Stimulated activated CD8-positive, alpha-beta memory T cell treated with anti-CD3 and anti-CD28 coated beads, Interleukin-4, amount 100 ng/mL, for 1 hour (primary cell): ENCODE data around the gene ALDH1A2.
"Not testable (repeated sequence)": the region's sequence is repeated elsewhere in the genome, so short reads cannot be mapped to it uniquely, and the experiment has no call there.

ENCODE experiments used
- DNase-seq, 2 donors: peaks; one replicate each; pipeline ENCODE4 v3.0.0-alpha.2; 2020; ENCODE audit warnings: low read depth in 2 of 2, low spot score in 1 of 2

ALDH1A2 gene

DNA sequence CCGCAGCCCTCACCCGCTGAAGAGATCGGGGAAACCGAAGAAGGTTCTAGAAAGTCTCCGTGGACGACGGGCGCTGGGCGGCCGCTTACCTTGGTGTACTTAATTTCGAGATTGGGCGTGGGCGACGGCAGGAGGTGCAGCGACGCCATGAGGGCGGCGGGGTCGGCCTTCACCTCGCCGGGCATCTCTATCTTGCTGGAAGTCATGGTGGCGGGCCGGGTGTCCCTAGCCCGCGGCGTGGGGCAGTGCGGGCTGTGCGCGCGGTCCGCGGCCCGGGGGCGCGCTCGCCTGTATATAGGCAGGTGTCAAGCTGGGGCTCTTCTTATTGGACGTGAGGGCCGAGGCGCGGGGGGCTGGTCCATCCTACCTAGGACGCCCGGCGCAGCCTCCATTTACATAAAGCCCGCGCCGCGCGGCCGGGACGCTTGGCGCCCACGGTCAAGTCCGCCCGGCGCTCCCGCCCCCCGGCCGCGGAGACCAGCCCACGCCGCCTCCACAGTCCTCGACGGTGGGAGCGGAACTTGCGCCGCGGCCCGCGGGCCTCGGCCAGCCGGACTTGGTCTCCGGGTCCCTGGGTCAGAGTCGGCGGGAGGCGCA lies at the start of gene ALDH1A2:
ALDH1A2 (minus strand) TSS at position 267 of the 597 bp plus-strand sequence; CDS start at position 206, 61 bp downstream.
- no peak for DNase-seq

GRCh38 chr15:58114812-58115211 lies 49.3 kb upstream of the ALDH1A2 start:
- no peak for DNase-seq

DNA sequence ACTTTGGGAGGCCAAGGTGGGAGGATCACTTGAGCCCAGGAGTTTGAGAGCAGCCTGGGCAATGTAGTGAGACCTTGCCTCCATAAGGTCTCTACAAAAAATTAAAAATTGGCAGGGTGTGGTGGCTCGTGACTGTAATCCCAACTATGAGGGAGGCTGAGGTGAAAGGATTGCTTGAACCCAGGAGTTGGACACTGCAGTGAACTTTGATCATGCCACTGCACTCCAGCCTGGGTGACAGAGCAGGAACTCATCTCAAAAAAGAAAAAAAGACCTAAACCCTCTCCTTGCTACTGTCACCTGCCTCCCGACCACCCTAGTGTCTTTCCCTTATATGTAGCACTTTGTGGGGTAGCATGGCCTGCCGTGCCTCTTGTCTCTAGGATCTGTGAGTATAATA lies 48.9 kb upstream of the ALDH1A2 start:
- no peak for DNase-seq

- DNase-seq = not testable (repeated sequence)
Measured at GRCh38 chr15:58113358-58113757, 47.8 kb upstream of the ALDH1A2 start.

DNA sequence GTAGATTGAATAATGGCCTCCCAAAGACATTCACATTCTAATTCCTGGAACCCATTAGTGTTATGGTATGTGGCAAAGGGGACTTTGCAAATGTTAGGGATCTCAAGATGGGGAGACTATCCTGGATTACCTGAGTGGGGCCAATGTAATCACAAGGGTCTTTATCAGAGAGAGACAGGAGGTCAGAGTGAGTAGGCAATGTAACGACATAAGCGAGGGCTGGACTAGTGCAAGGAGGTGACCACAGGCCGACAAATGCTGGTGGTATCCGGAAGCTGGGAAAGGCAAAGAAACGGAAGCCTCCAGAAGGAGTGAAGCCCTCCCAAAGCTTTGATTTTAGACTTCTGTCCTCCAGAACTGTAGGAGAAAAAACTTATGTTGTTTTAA lies 46.2 kb upstream of the ALDH1A2 start:
- no peak for DNase-seq

DNA sequence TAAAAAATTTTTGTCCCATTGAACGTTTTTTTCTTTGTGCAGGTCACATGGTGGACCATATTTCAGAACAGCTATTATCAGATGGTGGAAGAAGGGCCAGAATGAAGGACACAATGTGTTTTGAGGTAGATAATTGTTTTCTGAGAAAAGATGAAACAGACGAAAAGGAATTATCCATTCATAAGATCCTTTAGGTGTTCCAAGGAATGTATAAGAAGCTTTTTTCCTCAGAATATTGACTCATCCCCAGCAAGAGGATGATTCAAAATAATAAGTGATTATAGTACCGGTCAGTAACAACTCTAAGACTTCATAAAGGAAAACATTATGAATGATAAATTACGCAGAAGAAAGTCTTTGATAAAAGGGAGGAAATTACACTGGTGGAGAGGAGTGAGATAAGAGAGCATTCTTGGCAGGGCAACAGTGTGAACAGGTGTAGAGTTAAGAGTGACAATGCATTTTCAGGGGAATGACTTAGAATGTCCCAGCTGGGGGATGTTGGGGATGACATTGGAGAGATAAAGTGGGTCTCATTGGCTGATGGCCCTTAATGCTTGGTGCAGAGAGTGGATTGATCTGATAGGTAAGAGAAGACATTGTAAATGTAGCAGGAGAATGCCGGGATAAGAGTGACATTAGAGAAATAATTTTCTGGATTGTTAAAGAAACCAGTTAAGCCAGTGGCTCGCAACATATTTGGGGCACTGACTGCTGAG lies 45.6 kb upstream of the ALDH1A2 start:
- DNase-seq = no peak

GRCh38 chr15:58109419-58109818 lies 43.9 kb upstream of the ALDH1A2 start:
- DNase-seq = no peak

DNA sequence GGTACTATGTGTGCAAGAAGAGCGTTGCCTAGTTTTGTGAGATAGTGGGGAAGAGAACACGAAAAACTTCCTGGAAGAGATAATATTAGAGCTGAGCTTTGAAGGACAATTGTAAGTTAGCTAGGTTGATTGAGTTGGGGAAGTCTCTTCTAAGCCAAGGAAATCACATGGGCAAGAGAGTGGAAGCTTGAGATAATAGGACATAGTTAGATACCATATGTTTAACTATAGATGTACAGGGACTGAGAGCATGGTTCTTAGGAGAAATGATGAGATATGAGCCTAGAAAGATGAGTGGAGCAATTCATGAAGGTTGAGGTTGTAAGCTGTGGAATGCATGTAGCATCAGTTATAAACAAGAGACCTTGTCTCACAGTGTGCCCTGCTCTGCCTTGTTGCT lies 42.6 kb upstream of the ALDH1A2 start:
- no peak for DNase-seq

DNA sequence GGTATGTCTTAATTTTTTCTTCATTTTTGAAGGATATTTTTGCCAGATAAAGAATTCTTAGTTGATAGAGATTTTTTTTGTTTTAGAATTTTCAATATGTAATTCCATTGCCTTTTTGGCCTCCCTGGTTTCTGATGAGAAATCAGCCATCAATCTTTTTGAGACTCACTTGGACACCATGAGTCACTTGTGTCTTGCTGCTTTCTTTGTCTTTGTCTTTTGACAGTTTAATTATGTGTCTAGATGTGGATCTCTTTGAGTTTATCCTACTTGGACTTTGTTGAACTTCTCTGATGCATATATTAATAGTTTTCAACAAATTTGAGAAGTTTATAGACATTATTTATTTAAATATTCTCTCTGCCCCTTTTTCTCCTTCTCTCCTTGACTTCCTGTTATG lies 38.0 kb upstream of the ALDH1A2 start:
- DNase-seq = no peak

DNA sequence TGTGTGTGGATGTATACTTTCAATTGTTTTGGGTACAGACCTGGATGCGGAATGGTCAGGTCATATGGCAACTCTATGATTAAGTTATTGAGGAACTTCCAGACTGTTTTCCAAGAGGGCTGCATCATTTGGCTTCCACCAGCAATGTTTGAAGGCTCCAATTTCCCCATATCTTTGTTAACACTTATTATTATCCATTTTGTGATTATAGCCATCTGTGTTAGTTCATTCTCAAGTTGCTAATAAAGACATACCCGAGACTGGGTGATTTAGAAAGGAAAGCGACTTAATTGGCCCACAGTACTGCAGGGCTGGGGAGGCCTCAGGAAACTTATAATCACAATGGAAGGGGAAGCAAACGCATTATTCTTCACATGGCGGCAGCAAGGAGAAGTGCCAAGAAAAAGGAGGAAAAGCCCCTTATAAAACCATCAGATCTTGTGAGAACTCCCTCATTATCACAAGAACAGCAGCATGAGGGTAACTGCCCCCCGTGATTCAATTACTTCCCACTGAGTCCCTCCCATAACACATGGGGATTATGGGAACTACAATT lies 31.1 kb upstream of the ALDH1A2 start:
- no peak for DNase-seq

- no peak for DNase-seq
Measured at GRCh38 chr15:58095415-58095814, 29.9 kb upstream of the ALDH1A2 start.

DNA sequence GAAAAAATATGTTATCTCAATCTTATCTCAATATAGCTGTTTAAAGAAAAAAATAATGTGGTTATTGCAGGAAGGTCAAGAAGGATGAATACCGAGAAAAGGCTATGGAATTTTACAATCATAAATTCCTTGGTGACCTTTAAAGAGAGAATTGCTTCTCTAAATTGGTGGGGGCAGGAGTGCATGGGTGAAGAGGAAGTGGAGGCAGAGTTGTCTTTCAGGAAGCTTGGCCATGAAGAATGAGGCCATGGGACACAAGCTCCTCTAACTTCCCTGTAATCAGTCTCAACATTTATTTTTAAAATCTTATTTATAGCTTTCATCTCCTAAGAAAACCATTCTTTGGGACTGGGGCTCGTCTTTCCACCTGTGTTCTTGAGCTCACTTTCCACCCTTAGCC lies 22.4 kb upstream of the ALDH1A2 start:
- no peak for DNase-seq

- DNase-seq = no peak
Measured at GRCh38 chr15:58086491-58086890, 21.0 kb upstream of the ALDH1A2 start.

DNA sequence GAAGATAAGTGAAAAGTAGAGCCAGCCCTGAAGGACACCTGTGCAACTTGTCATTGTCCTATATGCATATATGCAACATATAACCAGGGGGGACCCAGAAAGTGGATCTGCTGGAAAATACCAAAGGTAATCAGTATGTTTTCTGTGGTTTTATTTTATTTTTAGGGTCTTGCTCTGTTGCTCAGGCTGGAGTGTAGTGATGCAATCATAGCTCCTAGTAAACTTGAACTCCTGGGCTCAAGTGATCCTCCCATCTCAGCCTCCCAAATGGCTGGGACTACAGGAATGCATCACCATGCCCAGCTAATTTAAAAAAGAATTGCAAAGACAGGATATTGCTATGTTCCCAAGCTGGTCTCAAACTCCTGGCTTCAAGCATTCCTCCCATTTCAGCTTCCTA lies 18.0 kb upstream of the ALDH1A2 start:
- no peak for DNase-seq

DNA sequence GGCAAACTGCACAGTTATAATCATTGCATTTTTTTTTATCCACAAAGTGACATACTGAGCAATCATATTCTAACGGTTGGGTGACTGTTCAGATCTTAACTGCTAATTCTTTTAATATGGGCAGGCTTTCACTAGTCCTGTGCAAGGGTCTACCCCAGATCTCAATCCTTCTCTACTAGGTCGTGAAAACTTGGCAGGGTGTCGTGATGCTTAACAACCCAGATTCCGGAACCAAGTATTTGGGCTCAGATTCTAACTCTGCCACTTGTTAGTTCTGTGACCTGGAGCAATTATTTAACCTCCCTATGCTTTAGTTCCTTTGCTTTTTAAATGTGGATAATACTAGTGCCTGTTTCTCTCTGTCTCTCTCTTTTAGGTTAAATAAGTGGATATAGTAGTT lies 16.4 kb upstream of the ALDH1A2 start:
- no peak for DNase-seq

DNA sequence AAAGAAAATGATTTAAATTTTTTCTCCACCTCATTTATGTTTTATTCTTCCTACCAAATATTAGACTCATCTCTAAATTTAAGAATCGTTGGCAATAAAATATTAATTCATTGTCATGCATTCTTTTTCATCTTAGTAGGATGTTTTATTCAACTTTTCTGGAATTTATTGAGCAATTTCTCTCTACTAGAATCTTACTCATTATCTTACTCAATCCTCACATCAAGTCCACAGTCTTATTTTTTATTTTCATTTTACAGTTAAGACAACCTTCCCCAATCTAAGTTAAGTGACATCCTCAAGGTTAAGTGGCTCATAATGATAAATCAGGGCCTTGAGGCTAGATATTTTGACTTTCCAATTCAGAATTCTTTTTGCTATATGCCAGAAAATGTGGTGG lies 15.9 kb upstream of the ALDH1A2 start:
- DNase-seq = no peak

- DNase-seq = not testable (repeated sequence)
Measured at GRCh38 chr15:58080959-58081358, 15.4 kb upstream of the ALDH1A2 start.

- no peak for DNase-seq
Measured at GRCh38 chr15:58080398-58080797, 14.9 kb upstream of the ALDH1A2 start.

DNA sequence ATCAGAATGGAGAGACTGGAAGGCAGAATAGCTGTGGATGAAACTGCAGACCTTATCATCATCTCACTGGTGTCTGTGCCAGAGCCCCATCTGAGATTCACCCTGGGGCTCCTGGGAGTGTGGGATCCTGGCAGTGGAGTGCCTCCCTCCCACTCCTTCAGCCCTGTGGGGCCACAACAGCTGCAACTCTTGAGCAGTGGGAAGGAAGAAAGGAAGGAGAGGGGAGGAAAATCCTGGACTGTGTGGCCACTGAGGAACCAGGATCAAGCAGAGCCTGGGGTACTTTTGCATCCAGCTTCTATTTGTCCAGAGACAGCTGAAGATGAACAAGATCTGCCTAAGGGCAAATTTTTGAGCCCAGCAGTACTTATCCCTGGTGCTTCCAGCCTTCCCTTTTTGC lies 13.1 kb upstream of the ALDH1A2 start:
- no peak for DNase-seq

DNA sequence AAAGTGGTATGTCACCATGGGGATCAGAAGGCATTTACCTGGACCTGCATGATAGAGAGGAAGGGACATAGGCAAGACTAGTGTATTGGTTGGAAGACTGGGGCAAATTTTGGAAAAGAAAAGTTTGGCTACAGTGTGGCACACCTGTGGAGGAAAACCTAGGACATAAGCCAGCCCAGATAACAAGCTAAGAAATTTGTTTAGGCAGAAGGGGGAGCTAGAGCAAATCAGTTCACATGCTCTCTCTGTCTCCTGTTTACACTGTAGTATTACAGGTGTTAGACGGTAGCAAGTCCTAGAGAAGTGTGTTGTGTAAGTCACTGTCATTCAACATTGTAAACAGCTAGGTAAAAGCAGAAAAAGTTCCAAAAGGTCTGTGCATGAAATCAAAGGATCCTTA lies 11.9 kb upstream of the ALDH1A2 start:
- DNase-seq = no peak

DNA sequence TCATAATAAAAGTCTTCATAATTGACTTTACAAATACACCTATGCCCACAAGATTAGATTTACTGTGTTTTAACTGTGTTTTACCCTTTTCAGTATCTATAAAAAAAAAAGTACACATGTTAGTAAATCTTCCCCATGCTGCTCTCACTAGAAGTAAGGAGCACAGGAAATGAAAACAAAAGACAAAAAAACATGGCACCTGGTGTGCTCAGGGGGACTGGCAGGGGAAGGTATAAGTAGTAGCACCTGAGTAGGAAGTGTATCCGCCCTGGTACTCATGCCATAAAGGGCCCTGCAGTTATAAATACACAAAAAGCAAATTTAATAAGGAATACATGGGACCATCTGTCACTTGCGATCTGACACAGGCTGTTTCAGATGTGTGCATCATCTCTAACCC lies 8.9 kb upstream of the ALDH1A2 start:
- DNase-seq = no peak

DNA sequence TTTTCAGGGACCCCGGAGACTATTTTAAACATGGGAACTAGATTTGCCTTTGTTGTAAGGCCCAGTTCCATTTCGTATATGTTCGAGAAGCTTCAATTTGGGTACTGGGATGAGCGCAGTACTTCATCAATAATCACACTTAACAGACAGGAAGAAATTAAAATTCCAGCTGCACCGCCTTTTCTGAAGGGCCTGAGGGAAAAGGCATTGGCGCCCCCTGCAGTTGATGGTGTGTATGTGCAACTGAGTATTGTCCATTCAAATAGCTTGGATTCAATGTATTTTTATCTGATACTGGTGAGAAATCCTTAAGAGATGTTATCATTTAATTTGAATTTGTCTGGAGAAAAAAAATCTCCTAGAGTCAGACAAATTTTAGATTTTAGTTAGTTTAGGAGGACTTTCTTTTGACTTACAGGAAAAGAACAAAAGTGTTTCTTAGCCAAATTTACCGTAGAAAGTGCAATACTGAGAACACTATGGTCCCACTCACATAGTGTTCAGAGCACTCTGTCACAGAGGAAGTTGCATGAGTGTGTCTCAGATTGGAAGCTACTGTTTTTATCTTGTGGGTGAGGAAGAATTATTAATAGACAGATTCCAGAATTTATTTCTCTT lies 5.4 kb upstream of the ALDH1A2 start:
- no peak for DNase-seq
